Left forelimb (tissue), 1 donor: ENCODE measurements around the gene ACTR1A.

Experiments used
- DNase-seq: peaks from one replicate; pipeline ENCODE4 v3.0.0-alpha.2; 2018; ENCODE audit warnings: low spot score

The ACTR1A gene

DNA sequence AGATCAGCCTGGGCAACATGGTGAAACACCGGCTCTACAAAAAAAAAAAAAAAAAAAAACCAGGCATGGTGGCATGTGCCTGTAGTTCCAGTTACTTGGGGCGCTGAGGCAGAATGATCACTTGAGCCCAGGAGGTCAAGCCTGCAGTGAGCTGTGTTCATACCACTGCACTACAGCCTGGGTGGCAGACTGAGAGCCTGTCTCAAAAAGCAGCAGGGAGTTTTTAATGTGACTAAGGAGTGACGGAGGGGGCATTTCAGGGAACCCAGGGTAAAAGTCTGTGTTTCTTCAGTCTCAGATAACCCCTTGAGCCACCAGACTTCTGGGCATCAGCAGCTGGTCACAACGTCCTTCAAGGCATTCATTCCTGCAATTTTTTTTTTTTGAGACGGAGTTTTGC, 49.0 kb downstream of the ACTR1A start:
- no peak for DNase-seq

DNA sequence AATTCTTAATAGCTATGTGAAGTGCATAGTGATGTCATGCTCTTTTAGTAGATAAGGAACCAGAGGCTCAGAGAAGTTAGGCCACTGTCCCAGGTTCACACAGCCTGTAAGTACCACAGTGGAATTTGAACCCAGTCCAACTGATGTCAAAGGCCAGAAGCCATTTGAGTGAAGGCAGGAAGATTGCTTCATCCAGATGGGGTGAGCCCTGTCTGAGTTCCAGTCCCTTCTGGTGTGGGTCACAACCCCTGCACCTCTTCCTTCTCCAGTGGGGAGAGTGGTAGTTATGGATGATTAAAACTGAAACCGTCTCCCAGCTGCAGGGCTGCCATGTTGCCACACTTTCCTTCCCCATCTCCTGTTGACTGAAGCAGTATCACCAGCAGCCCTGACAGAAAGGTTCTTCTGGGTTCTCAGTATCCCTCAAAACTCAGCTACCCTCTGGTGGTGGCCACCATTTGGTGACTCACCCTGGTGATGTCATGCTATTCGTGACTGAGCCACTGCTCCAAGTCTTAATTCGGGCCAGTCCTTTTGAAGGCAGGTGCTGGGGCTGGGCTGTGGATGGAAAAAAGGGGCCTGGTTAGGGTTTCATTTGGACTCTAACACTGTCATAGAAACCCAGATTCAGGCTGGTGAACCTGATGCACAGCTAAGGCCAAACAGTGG, 49.7 kb downstream of the ACTR1A start:
- DNase-seq: no peak

DNA sequence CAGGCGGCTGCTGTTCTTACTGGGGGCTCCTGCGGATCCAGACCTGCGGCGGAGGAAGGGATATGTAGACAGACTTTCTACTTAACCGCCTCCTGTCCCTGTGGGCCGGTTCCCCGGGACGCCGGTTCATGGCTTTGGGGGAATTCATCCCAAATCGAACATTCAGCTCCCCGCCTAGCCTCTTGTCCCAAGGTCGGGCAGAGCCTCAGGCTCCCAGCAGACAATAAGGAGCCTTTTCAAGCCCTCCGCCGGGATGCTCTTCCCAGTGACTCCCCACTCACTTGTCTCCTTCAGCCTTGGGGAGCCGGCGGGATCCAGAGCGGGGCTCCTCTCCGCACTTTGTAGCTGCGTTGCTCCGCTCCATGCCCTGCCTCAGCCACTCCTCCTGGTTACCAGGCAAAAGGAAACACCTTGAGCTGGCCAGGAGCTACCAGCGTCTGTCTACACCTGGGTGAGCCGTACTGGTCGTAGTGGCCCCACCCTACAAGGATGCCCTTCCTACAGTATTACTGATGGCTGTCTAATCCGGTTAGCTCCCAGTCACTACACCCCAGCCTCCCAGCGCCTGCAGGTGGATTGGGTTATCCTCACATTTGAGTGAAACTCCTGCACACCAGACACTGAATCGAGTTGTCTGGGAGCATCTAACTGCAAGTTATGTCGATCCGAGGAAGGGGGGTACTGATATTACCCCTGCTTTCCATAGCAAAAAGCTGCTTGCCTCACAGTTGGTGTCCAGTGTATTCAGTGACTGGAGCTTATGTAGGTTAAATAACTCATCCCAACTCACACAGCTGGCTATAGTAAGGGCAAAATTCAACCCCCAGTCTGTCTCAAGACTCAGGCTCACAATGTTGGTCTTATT, 51.2 kb downstream of the ACTR1A start, which contains the start of gene C10orf95:
Gene C10orf95 (minus strand): TSS at position 439 of the 865 bp plus-strand sequence. CDS start 450 bp downstream, outside the sequence.
- no peak for DNase-seq

DNA sequence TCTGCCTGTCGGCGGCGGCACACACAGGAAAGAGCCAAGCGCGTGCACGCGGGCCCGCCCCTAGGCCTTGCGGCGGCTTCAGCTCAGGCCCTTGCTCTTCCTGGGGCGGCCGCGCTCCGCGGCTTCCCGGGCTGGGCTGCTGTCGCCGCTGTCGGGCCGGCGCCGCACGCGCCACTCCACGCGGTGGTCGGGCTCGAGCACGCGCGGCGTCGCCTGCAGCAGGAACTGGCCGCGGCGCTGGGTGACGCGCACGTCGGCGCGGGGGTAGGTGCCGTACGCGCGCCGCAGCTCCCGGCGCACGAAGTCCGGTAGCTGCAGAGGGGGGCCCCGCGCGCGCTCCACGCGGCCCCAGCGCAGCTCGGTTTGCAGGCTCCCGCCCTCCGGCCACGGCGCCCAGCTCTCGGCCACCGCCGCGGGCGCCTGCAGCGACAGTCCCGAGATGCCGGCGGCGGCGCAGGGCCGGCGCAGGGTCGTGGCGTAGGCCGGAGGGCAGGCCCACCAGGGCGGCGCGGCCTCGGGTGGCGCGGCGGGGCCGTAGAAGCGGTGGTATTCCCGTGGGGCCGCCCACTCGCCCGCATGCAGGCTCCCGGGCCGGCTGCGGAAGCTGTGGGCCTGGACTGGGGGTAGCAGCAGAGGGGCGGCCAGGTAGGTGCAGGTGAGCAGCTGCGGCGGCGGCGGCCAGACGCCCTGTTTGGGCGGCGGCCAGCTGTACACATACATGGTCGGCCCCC, 52.0 kb downstream of the ACTR1A start:
- peak; percentile 91 for DNase-seq

DNA sequence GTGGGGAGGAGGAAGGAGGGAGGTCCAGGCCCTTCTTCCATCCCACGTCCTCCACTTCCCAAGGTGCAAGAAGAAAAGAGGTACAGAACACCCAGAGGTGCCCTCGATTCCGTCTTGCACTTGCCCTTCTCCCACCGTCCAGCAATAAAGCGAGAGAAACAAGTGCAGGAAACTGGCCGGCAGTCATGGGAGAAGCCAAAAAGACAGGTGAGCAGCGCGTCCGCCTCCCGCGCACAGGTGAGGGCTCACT, 52.5 kb downstream of the ACTR1A start:
- no peak for DNase-seq

DNA sequence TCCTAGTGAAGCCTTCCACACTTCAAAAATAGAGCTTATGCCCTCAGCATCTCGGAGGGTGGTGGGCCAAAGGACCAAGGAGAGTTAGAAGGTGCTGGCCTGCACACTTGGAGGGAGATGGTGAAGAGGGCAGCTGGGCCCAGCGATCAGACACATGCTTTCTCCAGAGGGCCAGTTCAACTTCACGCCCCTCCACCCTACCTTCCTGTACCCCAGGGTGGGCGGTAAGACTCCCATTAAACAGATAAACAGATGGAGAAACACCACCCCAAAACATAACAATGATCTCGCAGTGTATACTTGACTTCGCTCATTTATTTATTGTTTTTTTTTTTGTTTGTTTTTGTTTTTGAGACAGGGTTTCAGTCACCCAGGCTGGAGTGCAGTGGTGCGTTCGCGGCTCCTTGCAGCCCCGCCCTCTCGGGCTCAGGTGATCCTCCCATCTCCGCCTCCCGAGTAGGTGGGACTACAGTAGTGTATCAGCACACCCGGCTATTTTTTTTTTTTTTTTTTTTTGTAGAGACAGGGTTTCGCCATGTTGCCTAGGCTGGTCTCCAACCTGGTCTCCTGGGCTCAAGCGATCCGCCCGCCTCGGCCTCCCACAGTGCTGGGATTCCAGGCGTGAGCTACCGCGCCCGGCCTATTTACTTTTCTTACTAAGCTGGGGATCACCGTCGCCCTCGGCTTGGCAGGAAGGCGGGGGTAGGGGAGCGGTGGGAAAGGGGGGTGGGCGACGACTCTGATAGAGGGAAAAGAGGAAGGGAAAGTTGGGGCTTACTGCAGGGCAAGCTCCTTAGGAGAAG, 53.0 kb downstream of the ACTR1A start:
- DNase-seq: no peak

DNA sequence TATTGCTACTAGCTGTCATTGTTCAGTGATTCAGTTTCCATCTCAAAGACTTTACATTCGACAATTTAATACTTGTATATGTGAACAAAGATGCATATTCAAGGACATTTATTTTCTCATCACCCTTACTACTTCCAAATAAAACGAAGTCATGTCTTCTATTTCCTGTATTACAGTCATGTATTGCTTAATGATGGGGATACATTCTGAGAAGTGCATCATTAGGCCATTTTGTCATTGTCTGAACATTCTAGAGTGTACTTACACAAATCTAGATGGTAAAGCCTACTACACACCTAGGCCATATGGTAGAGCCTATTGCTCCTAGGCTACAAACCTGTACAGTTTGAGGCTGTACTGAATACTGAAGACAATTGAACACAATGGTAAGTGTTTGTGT, 57.7 kb downstream of the ACTR1A start:
- no peak for DNase-seq

DNA sequence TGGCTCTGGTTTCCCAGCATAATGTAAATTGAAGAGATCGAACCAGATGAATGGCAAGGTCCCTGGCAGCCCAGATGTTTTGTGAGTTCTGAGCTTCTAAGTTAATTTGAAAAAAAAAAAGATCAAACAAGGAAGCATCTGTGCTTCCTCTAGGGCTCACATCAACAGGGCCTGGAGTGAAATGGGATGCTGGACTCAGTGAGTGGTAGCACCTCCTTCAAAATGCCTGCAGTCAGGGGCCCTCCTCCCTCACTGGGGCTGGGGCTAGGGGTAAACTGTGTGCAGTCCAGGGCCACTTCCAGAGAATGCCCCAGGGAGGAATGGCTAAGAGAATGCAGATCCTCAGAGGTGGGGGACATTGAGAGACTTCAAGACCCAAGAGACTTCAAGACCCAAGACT, 64.1 kb downstream of the ACTR1A start:
- no peak for DNase-seq

DNA sequence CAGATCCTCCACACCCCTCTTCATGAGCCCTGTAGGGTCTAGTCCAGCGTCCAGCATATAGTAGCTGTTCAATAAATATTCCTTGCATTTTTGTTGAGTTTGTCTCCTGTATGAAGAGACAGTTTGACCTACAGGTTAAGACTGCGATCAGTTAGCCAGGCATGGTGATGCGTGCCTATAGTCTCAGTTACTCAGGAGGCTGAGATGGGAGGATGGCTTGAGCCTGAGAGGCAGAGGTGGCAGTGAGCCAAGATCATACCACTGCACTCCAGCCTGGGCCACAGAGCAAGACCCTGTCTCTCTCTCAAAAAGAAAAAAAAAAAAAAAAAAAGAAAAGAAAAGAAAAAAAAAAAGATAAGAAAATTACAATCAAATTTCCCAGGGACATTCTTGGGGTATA, 65.0 kb downstream of the ACTR1A start:
- no peak for DNase-seq

DNA sequence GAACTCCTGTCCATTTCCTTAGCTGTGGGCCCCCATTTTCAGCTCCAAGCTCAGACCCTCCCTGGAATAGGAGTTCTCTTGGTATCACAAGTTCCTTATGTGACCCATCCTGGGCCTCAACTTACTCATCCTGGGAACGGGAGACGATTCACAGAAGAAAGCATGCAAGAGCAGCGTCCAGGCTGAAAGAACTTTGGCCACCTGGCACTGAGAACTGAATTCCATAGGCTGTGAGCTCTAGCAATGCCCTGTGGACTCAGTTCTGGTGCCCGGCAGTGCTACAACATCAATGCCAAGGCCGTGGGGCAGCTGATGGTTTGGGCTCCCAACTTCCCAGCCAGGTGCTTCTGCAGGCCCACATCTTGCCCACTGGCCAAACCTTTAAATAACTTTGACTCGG, 66.2 kb downstream of the ACTR1A start:
- no peak for DNase-seq

DNA sequence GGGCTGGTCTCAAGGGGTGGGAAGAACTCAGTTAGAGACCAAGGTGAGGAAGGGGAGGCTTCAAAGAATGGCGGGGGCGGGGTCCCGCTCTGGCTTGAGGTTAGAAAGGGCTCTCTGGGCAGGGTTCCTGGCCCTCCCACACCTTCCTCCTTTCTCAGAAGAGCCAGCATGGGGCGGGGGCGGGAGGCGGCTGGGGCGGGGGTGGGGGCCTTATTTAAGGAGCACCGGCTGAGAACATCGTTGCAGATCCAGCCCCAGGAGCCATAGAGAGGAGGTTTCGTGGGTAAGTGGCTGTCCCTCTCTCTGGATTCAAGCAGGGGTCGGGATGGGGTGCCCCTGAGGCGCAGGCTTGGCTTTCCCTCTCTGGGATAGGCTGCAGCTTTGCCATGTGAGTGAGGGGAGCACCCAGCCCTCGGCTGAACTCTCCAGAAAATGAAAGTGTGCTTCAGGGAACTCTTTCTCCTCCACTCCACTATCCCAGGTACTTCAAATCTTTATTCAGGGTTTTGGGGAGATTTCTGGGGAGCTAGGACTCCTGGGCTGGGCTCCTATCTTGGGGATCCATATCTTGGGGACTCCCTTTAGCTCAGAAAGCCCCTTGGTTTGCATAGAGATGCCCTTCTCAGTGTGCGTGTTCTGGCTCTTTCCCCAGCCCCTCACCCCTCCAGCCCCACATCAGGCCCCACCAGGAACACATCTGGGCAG, 66.8 kb downstream of the ACTR1A start:
- DNase-seq: no peak

DNA sequence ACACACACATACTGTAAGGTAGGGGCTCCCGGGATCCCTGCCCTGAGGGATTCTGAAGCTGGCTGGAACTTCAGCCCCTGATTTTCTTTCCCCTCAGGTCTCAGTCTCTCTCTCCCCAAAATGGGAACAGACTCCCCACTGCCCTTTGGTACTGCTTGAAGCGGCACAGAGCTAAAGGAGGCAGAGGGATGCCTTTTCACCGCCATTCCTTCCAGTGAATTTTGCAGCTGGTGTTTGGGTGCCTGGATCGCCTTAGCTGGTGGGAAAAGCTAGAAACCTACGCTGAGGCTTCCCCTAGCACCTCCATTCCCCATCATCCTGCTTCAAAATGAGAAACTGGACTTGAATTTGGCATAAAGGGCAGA, 67.4 kb downstream of the ACTR1A start:
- no peak for DNase-seq

DNA sequence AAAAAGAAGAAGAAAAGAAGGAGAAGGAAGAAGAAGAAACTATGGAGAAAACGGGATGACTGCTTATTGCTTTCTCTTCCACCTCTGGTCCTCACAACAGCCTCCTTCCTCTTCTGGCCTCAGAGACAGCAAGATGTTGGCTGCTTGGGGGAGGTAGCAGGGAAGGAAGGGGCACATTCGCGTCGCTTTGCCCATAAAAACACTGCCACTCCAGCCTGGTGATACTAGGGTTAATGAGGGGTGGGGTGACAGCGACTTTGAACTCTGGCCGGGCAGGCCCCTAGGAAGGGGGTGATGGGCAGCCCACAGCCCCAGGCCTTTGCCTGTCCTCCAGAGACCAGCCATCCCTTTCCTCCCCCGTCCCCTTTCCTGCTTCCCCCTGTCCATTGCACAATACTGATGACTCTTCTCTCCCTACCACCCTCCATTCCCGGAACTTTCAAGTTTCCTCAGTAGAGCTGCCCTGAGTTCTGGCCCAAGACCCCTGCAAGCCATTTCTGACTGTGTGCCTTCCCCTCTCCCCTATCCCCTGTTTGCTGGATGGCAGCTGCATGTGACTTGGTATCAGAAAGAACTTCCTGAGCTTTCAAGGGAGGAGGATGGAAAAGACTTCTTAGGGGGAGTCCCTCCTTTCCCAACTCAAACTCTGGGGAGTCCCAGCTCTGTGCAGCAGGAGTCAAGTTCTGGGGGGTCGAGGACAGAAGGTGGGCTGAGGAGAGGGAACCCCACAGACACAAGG, 67.9 kb downstream of the ACTR1A start:
- no peak for DNase-seq

DNA sequence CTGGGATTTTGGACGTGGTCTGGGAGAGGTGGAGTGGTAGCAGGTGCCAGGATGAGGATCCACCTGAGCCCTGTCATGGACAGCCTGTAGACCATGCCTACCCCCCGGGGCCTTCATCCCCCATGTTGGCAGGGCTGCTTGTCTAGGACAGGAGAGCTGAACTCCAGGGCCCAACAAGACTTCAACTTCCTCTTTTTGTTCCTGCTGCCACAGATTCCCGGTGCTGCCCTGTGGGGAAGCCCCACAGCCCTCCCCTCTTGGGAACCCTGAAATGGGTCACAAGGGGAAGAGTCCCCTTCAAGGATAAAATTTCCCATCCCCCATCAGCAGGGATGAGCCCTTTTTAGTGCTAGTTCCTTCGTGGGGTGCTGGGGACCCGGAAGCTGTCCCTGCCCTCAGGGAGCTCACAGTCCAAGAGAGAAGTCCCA, 68.9 kb downstream of the ACTR1A start:
- no peak for DNase-seq

DNA sequence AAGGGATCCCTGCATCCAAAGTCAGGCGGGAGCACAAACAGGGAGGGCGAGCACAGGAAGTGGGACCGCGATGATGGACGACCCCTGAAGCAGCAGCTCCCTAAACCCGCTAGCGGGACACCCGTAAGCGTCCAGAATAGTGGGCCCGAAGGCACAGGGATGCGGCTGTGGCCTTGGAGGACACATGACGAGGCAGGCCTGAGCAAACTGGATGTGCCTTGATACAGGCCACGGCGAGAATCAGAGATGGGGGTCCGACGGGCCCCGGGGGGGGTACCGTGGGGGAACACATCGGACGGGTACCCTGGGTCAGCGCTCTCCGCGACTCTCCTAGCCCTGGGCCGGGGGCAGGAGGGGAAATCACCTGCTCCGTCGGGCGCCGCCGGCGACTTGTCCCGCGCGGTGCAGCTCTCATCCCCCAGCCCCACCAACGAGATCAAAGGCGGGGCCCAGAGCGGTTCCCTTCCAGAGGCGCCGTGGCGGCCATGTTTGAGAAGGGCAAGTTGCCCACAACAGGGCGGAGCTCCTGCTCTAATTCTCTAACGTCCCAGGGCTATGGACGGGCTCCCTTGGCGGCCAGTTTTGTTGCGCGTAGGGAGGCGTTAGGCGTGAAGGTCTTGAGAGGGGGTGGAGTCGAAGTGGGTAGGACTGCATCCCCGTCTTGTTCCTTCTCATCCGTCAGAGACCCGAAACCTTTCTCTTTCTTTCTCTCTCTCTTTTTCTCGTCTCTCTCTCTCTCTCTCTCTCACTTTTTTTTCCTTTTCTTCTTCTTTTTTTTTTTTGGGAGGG, 70.2 kb downstream of the ACTR1A start, which contains the start of gene CUEDC2:
Gene CUEDC2 (minus strand): TSS at position 413 of the 789 bp plus-strand sequence. CDS start 7,386 bp downstream, outside the sequence.
- DNase-seq: peak; percentile 98

DNA sequence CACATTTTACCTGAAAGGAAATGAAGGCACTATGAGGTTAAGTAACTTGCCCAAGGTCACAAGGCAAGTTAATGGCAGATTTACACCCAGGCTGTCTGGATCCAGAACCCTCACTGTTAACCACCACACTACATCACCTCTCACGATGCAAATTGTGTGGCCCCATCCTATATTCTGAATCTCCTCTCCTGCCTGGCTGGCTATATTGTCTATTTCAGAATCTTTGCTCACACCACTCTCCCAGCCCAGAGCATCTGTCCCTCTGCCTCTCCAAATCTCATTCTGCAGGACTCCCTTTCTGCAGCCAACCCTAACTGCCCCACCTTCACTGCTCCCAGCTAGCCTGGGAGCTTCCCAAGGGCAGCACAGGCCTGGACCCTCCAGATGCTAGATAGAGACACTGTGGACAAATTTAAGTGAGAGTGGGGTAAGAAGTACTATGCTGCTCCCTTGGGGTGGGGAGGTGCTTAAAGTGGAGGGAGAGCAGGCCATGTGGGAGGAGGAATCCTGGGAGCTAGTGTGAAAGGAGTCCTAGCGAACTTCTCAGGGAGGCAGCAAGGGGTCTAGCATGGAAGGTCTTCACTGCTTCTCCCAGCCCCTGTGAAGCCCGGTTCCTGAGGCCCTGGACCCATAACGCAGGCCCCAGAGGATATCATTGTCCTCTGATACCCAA, 70.9 kb downstream of the ACTR1A start:
- no peak for DNase-seq

DNA sequence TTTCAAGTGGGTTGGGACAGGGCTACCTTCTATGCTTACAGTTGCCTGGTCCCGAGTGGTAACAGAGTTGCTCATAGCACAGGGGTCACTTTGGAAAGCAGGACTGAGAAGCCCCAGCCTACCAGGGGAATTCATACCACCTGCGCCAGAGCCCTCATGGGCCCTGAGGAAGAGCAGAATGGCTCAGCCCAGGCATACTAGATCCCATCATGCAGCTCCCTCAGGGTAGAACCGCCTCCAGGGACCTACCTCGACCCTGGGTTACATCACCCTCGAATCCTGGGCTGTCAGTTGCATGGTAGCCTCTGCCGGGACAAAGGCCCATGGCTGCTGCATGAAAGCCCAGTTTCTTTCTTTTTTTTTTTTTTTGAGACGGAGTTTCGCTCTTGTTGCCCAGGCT, 73.0 kb downstream of the ACTR1A start:
- DNase-seq: no peak
